Endothelial cell of umbilical vein (primary cell): Measurements from ENCODE around the gene FARP1. TPM values are rescaled to one million over a fixed set of nuclear protein-coding genes. Genes with fewer than 3 reads are reported as not detected.

Source experiments
- BruUV-seq: library from RNA; stranded (reverse); fragments of 400-500 nt; replicated peaks from 2 replicates; lab custom pipeline; 2021; lab: Mats Ljungman, UMichigan
- CTCF ChIA-PET: fragments of 300-600, 350-600 bp; sonication (Branson Sonifier 250); formaldehyde crosslinking; loops from one replicate; lab custom pipeline; 2021; ENCODE audit warnings: antibody characterized with exemption, inconsistent platforms; lab: Charles Lee
- POLR2A ChIA-PET: fragments of 300-600, 350-600 bp; sonication (Branson Sonifier 250); formaldehyde crosslinking; loops from one replicate; lab custom pipeline; 2021; ENCODE audit warnings: antibody characterized with exemption, inconsistent platforms; lab: Charles Lee
- DNase-seq: peaks from one replicate; pipeline ENCODE4 v3.0.0-alpha.2; 2011; ENCODE audit warnings: low read depth, low spot score
- FAIRE-seq: peaks from 2 replicates; lab custom pipeline; 2011; peaks lifted over from hg19 to GRCh38; lab: Jason Lieb, UNC
- H2AFZ ChIP-seq: 2 replicates; pipeline ENCODE4 v1.6.0; 2012; ENCODE audit warnings: low read depth, low read length, control low read depth, inconsistent platforms
- H3K27ac ChIP-seq: 2 replicates; pipeline ENCODE4 v1.5.1; 2011; ENCODE audit warnings: low read depth, mild to moderate bottlenecking, control low read depth, low read length, moderate library complexity; ENCODE audit not compliant: insufficient read depth
- H3K27me3 ChIP-seq, 2 experiments: 2 replicates each; pipeline versions ENCODE4 v1.6.0 to v1.6.1; 2011; ENCODE audit warnings: low read length in 2 of 2, mixed read lengths in 1 of 2; ENCODE audit not compliant: control insufficient read depth in 2 of 2, insufficient read depth in 2 of 2
- H3K36me3 ChIP-seq, 2 experiments: 2 replicates in 1 of 2; 3 replicates in 1 of 2; pipeline ENCODE4 v1.5.1; 2011; ENCODE audit warnings: low read length in 2 of 2, mild to moderate bottlenecking in 1 of 2, moderate library complexity in 1 of 2; ENCODE audit not compliant: control insufficient read depth in 2 of 2, insufficient read depth in 2 of 2; ENCODE audit errors: extremely low read depth in 1 of 2
- H3K4me1 ChIP-seq: 3 replicates; pipeline ENCODE4 v1.5.1; 2011; ENCODE audit warnings: mild to moderate bottlenecking, low read length; ENCODE audit not compliant: control insufficient read depth, insufficient read depth; ENCODE audit errors: extremely low read depth
- H3K4me2 ChIP-seq: 2 replicates; pipeline ENCODE4 v1.6.1; 2011; ENCODE audit warnings: low read length, control low read depth, mixed read lengths; ENCODE audit not compliant: insufficient read depth
- H3K4me3 ChIP-seq, 3 experiments: fragments of 200-600 bp in 1 of 3; sonication (generic), shearing (Covaris generic) in 1 of 3; replicated peaks in 1 of 3; 2 replicates each; pipeline ENCODE4 v1.5.1; 2011 to 2016; ENCODE audit warnings: control low read depth in 3 of 3, low read length in 3 of 3, mild to moderate bottlenecking in 2 of 3, inconsistent platforms in 1 of 3, low read depth in 1 of 3, moderate library complexity in 1 of 3; ENCODE audit not compliant: insufficient read depth in 1 of 3
- H3K79me2 ChIP-seq: 2 replicates; pipeline ENCODE4 v1.6.0; 2012; ENCODE audit warnings: low read length, inconsistent platforms; ENCODE audit not compliant: control insufficient read depth, insufficient read depth
- H3K9ac ChIP-seq: replicated peaks from 2 replicates; pipeline ENCODE3; 2011; ENCODE audit warnings: low read length, control low read depth; ENCODE audit not compliant: insufficient read depth; ENCODE audit errors: extremely low read depth
- H3K9me1 ChIP-seq: replicated peaks from 3 replicates; pipeline ENCODE4 v1.6.0; 2011; ENCODE audit warnings: mild to moderate bottlenecking, low read length; ENCODE audit not compliant: control insufficient read depth, insufficient read depth; ENCODE audit errors: extremely low read depth
- H3K9me3 ChIP-seq: replicated peaks from 2 replicates; pipeline ENCODE4 v1.5.1; 2012; ENCODE audit warnings: low read length, inconsistent platforms; ENCODE audit not compliant: control insufficient read depth, insufficient read depth
- H4K20me1 ChIP-seq: replicated peaks from 2 replicates; pipeline ENCODE3; 2011; ENCODE audit warnings: mild to moderate bottlenecking, low read length; ENCODE audit not compliant: control insufficient read depth, insufficient read depth; ENCODE audit errors: extremely low read depth
- EZH2 ChIP-seq: IDR thresholded peaks from 2 replicates; pipeline ENCODE4 v1.6.1; 2012; ENCODE audit warnings: borderline replicate concordance, low read depth, mild to moderate bottlenecking, moderate library complexity, low read length, inconsistent platforms; ENCODE audit not compliant: severe bottlenecking
- GATA2 ChIP-seq: IDR thresholded peaks from 2 replicates; pipeline ENCODE4 v1.7.0; 2011; ENCODE audit warnings: low read depth, mild to moderate bottlenecking, moderate library complexity, mixed read lengths, low read length; ENCODE audit not compliant: insufficient read length, insufficient read depth
- dilution Hi-C: fragments of 300-500 bp; cut with MboI; formaldehyde crosslinking; loops from one replicate; pipeline ENCODE4 v1.15.0; 2019; ENCODE audit warnings: low sequenced_read_pairs; ENCODE audit not compliant: extremely low pct_ligation_motif_present
- intact Hi-C: fragments of 100-400 bp; cut with micrococcal nuclease; formaldehyde crosslinking; loops from one replicate; pipeline ENCODE4 v1.10.0; 2022
- polyA plus RNA-seq, 4 experiments: library from polyadenylated mRNA; depleted of rRNA in 3 of 4; stranded (reverse) in 3 of 4; unstranded in 1 of 4; fragments of >200 nt; gene quantifications; 2 replicates each; pipeline versions ENCODE4 v1.2.1 to v1.2.3, GENCODE V29; 2011 to 2012; ENCODE audit warnings: missing spikeins in 1 of 4
- total RNA-seq: library from RNA; stranded (reverse); gene quantifications from 2 replicates; pipeline ENCODE4 v1.2.3, GENCODE V29; 2021
- TF ChIP-seq, protein P1 (sequence below), 2 donors: IDR thresholded peaks; 1 replicate in 1 of 2; 2 replicates in 1 of 2; pipeline ENCODE4 v1.5.1; 2011; ENCODE audit warnings: low read length in 2 of 2, mild to moderate bottlenecking in 2 of 2, moderate library complexity in 2 of 2, control low read depth in 1 of 2, inconsistent platforms in 1 of 2, low read depth in 1 of 2; ENCODE audit not compliant: insufficient read depth in 1 of 2; ENCODE audit errors: extremely low read depth in 1 of 2

FARP1 gene
- total and polyA plus RNA-seq, 2 donors (not counting 3 experiments of a cell fraction or from before 2014, with no cell fraction given), result 19.0 to 77.7 TPM

DNA sequence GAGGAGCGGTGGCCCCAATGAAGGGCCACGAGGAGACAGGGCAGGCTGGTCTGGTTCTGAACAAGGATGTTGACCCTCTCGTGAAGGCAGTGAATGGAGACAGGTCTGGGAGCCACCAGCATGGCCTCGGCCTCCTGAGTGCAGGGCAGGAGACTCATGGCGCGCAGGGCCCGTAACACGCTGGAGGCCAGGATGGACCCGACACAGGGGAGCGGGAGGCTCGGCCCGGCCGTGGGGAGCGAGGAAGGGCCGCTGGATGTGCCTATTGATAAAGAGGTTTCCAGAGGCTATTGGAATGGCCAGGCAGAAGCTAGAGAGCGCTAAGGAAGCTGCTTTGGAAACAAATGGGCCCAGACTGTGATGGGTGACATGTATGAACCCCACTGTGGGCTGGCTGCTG lies 301.5 kb downstream of the FARP1 start:
- no peaks in the 10 kb centered on the region for H3K9me1 ChIP-seq
- dilution Hi-C loops (loop anchor here (25.0 kb wide), 1 partner anchor 218 kb away; no protein-coding TSS in a partner anchor), intact Hi-C loops (no loop called here)
- no peaks in the 10 kb centered on the region for H4K20me1 ChIP-seq
- no peak overlapping the region for H3K9ac ChIP-seq
- no peak overlapping the region for H2AFZ ChIP-seq
- no peak overlapping the region for H3K4me3 ChIP-seq
- no peaks in the 10 kb centered on the region for H3K27me3 ChIP-seq
- FAIRE-seq (no peak), DNase-seq (no peak)
- ChIA-PET POLR2A (no interaction called here), CTCF (interaction anchor here (0.8 to 4.8 kb wide), 13 partner anchors 10 to 588 kb away, joined by 3 to 150 read pairs (median 7); partner anchors contain the start of gene STK24)
- no peaks in the 10 kb centered on the region for H3K79me2 ChIP-seq
- no peaks in the 10 kb centered on the region for H3K9me3 ChIP-seq
- H3K4me2 ChIP-seq, result no peak overlapping the region
- BruUV-seq, result no TSS peak
- H3K36me3 ChIP-seq, result peaks cover 0 to 22% of the 10 kb centered on the region in 2 experiments
- no peak for TF ChIP-seq GATA2
- no peaks in the 10 kb centered on the region for H3K4me1 ChIP-seq
- no peak overlapping the region for H3K27ac ChIP-seq

DNA sequence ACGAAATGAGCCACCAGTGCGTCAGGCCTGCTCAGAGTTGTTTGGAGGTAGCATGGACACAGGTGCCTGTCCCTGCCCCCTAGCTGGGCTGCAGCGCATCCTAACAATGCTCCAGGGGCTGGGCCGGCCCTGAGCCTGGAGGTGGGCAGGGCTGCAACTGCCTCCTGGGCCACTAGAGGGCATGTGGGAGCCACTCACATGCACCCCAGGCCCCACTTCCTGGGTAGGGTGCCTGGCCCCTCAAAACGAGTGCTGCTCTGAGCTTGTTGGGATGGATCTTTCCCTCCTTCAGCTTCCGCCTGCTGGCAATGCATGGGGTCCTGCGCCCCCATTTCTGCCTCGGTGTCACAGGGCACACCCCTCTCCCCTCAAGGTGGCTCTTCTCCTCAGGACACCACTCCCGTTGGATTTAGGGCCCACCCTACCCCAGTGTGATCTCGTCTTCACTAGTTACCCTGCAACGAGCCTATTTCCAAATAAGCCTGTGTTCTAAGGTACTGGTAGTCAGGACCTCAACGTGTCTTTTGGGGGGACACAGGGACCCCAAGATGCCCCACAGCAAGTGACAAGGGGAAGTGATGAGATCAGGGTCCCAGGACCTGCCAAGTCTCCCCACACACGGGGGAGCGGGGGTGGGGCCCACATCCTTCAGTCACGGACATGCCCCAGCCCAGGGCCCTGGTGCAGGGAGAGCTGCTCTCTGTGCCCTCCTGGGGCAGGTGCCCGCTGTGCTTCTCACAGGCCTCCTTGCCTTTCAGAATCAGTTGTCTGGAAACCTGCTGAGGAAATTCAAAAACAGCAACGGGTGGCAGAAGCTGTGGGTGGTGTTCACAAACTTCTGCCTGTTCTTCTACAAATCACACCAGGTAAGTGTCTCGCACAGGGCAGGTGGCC lies 302.7 kb downstream of the FARP1 start:
- Histone ChIP-seq H3K9me1 (no peaks in the 10 kb centered on the region), H3K27me3 (no peaks in the 10 kb centered on the region), H2AFZ (no peak overlapping the region), H3K4me1 (no peaks in the 10 kb centered on the region), H3K9me3 (no peaks in the 10 kb centered on the region), H3K27ac (no peak overlapping the region), H3K4me3 (no peak overlapping the region), H3K79me2 (no peaks in the 10 kb centered on the region), H3K4me2 (no peak overlapping the region), H3K36me3 (peaks cover 0 to 28% of the 10 kb centered on the region in 2 experiments), H3K9ac (no peak overlapping the region), H4K20me1 (no peaks in the 10 kb centered on the region)
- ChIA-PET CTCF (interaction anchor here (0.8 to 4.8 kb wide), 23 partner anchors 9 to 590 kb away, joined by 3 to 150 read pairs (median 5); partner anchors contain the start of gene STK24), POLR2A (no interaction called here)
- no TSS peak for BruUV-seq
- no peak for TF ChIP-seq EZH2
- TF ChIP-seq, protein P1, sequence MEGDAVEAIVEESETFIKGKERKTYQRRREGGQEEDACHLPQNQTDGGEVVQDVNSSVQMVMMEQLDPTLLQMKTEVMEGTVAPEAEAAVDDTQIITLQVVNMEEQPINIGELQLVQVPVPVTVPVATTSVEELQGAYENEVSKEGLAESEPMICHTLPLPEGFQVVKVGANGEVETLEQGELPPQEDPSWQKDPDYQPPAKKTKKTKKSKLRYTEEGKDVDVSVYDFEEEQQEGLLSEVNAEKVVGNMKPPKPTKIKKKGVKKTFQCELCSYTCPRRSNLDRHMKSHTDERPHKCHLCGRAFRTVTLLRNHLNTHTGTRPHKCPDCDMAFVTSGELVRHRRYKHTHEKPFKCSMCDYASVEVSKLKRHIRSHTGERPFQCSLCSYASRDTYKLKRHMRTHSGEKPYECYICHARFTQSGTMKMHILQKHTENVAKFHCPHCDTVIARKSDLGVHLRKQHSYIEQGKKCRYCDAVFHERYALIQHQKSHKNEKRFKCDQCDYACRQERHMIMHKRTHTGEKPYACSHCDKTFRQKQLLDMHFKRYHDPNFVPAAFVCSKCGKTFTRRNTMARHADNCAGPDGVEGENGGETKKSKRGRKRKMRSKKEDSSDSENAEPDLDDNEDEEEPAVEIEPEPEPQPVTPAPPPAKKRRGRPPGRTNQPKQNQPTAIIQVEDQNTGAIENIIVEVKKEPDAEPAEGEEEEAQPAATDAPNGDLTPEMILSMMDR (IDR thresholded peaks at IDR 0.05; ENCODE audit: extremely low read depth in 1 of 2, insufficient read depth in 1 of 2, low read depth in 1 of 2, low read length in 2 of 2), result peak; percentile 93 to 99
- intact Hi-C loops, result loop anchor here (1.0 to 5.0 kb wide), 7 partner anchors 21 to 588 kb away; partner anchors contain the start of gene FARP1
- dilution Hi-C loops, result loop anchor here (25.0 kb wide), 1 partner anchor 217 kb away; no protein-coding TSS in a partner anchor
- DNase-seq (peak; percentile 64), FAIRE-seq (peak; percentile 79)
